HepG2 (cell line): ENCODE results near the gene METTL16. TPM values are rescaled to one million over a fixed set of nuclear protein-coding genes. Genes with fewer than 3 reads are reported as not detected.
A peak's percentile ranks its signal among the peaks of the same experiment; 100 is the strongest.

Source experiments
- AKAP8 ChIP-seq: sonication (generic); formaldehyde crosslinking; IDR thresholded peaks from 2 replicates; pipeline ENCODE4 v1.5.1; 2020; ENCODE audit warnings: mild to moderate bottlenecking, missing genetic modification reagents
- ATF6 ChIP-seq: sonication (generic); formaldehyde crosslinking; conservative IDR thresholded peaks from 2 replicates; pipeline ENCODE4 v1.4.0; 2020; ENCODE audit warnings: missing genetic modification reagents
- ATF7-NPFF ChIP-seq: sonication (generic); formaldehyde crosslinking; IDR thresholded peaks from 2 replicates; pipeline ENCODE4 v1.8.1; 2023; ENCODE audit warnings: mild to moderate bottlenecking, low read depth, missing genetic modification reagents, moderate library complexity
- BCL6 ChIP-seq: IDR thresholded peaks from 2 replicates; pipeline ENCODE4 v1.6.1; 2016; ENCODE audit warnings: missing genetic modification reagents, missing compliant biosample characterization
- ELF4 ChIP-seq: sonication (generic); formaldehyde crosslinking; IDR thresholded peaks from 2 replicates; pipeline ENCODE4 v1.5.0; 2020; ENCODE audit warnings: missing genetic modification reagents, mild to moderate bottlenecking, moderate library complexity, borderline replicate concordance
- FOXA3 ChIP-seq: IDR thresholded peaks from 2 replicates; pipeline ENCODE4 v1.6.1; 2016; ENCODE audit warnings: missing genetic modification reagents, missing compliant biosample characterization
- HDAC1 ChIP-seq: sonication (generic); formaldehyde crosslinking; IDR thresholded peaks from 2 replicates; pipeline ENCODE4 v1.5.1; 2020; ENCODE audit warnings: mild to moderate bottlenecking, missing genetic modification reagents
- KDM2A ChIP-seq: sonication (generic); formaldehyde crosslinking; IDR thresholded peaks from 2 replicates; pipeline ENCODE4 v1.4.0; 2020; ENCODE audit warnings: low read depth, missing genetic modification reagents, borderline replicate concordance
- KLF13 ChIP-seq: sonication (generic); formaldehyde crosslinking; IDR thresholded peaks from 2 replicates; pipeline ENCODE4 v1.4.0; 2020; ENCODE audit warnings: mild to moderate bottlenecking, missing genetic modification reagents
- NCOR1 ChIP-seq: fragments of 200-600 bp; sonication (generic); IDR thresholded peaks from 2 replicates; pipeline ENCODE4 v1.7.0; 2017; ENCODE audit warnings: antibody characterized with exemption, low read length, borderline replicate concordance
- NFE2 ChIP-seq: sonication (generic); formaldehyde crosslinking; IDR thresholded peaks from 2 replicates; pipeline ENCODE4 v1.4.0; 2020; ENCODE audit warnings: missing genetic modification reagents
- NRL ChIP-seq: sonication (generic); formaldehyde crosslinking; IDR thresholded peaks from 2 replicates; pipeline ENCODE4 v1.5.0; 2020; ENCODE audit warnings: missing genetic modification reagents, mild to moderate bottlenecking, moderate library complexity, borderline replicate concordance
- ONECUT2 ChIP-seq: sonication (generic); formaldehyde crosslinking; IDR thresholded peaks from 2 replicates; pipeline ENCODE4 v1.4.0; 2020; ENCODE audit warnings: missing genetic modification reagents
- RAD51 ChIP-seq: fragments of 450-650 bp; IDR thresholded peaks from 2 replicates; pipeline ENCODE4 v1.6.1; 2016; ENCODE audit warnings: borderline replicate concordance
- RARG ChIP-seq: sonication (generic); formaldehyde crosslinking; IDR thresholded peaks from 2 replicates; pipeline ENCODE4 v1.4.0; 2020; ENCODE audit warnings: low read depth, mild to moderate bottlenecking, missing genetic modification reagents
- SNAI1 ChIP-seq: sonication (generic); formaldehyde crosslinking; IDR thresholded peaks from 2 replicates; pipeline ENCODE4 v1.5.0; 2020; ENCODE audit warnings: mild to moderate bottlenecking, missing genetic modification reagents, borderline replicate concordance
- ZBTB1 ChIP-seq: sonication (generic); formaldehyde crosslinking; IDR thresholded peaks from 2 replicates; pipeline ENCODE4 v1.4.0; 2020; ENCODE audit warnings: missing genetic modification reagents, borderline replicate concordance
- ZFP41 ChIP-seq: sonication (generic); formaldehyde crosslinking; IDR thresholded peaks from 2 replicates; pipeline ENCODE4 v1.4.0; 2020; ENCODE audit warnings: mild to moderate bottlenecking, missing genetic modification reagents, borderline replicate concordance
- ZNF207 ChIP-seq: fragments of 450-650 bp; IDR thresholded peaks from 2 replicates; pipeline ENCODE4 v1.6.1; 2016; ENCODE audit warnings: antibody characterized with exemption, borderline replicate concordance
- ZNF256 ChIP-seq: sonication (generic); formaldehyde crosslinking; conservative IDR thresholded peaks from 2 replicates; pipeline ENCODE4 v1.4.0; 2020; ENCODE audit warnings: missing genetic modification reagents
- ZNF329 ChIP-seq: sonication (generic); formaldehyde crosslinking; IDR thresholded peaks from 2 replicates; pipeline ENCODE4 v1.9.0; 2021; ENCODE audit warnings: low read depth, mild to moderate bottlenecking, missing genetic modification reagents
- ZNF337 ChIP-seq: sonication (generic); formaldehyde crosslinking; IDR thresholded peaks from 2 replicates; pipeline ENCODE4 v1.5.1; 2020; ENCODE audit warnings: missing genetic modification reagents, low read depth, mild to moderate bottlenecking, borderline replicate concordance
- ZNF878 ChIP-seq: sonication (generic); formaldehyde crosslinking; IDR thresholded peaks from 2 replicates; pipeline ENCODE4 v1.8.1; 2023; ENCODE audit warnings: mild to moderate bottlenecking, missing genetic modification reagents, moderate library complexity
- ZNF883 ChIP-seq: sonication (generic); formaldehyde crosslinking; IDR thresholded peaks from 2 replicates; pipeline ENCODE4 v1.5.1; 2020; ENCODE audit warnings: mild to moderate bottlenecking, missing genetic modification reagents; ENCODE audit errors: not compliant biosample characterization
- ZSCAN20 ChIP-seq: sonication (generic); formaldehyde crosslinking; IDR thresholded peaks from 2 replicates; pipeline ENCODE4 v1.4.0; 2020; ENCODE audit warnings: missing genetic modification reagents, mild to moderate bottlenecking, borderline replicate concordance
- polyA plus RNA-seq, 8 experiments: library from polyadenylated mRNA; depleted of rRNA in 3 of 8; stranded (reverse) in 7 of 8; unstranded in 1 of 8; fragments of >200 nt; fragmentation: Illumina TruSeq in 4 of 8; extraction: Trizol in 4 of 8; gene quantifications; 2 replicates each; pipeline versions ENCODE4 v1.2.1 to v1.2.3, GENCODE V29; 2011 to 2016; ENCODE audit warnings: low read depth in 4 of 8, missing spikeins in 1 of 8, mixed read lengths in 1 of 8; ENCODE audit not compliant: insufficient read depth in 1 of 8
- total RNA-seq, 5 experiments: library from RNA; depleted of rRNA; stranded (reverse); fragments of >200 nt; fragmentation: Illumina TruSeq; extraction: Trizol; gene quantifications; 2 replicates each; pipeline ENCODE4 v1.2.3, GENCODE V29; 2016; ENCODE audit warnings: low read depth in 1 of 5
- TF ChIP-seq, protein P1 (sequence below): sonication (generic); formaldehyde crosslinking; IDR thresholded peaks from 2 replicates; pipeline ENCODE4 v1.4.0; 2020; ENCODE audit warnings: missing genetic modification reagents, borderline replicate concordance

METTL16 gene
- total and polyA plus RNA-seq, 2 of the 13 experiments (the other 11 are each of a cell fraction or from before 2014, with no cell fraction given), result 11.6 to 18.5 TPM

- TF ChIP-seq ZSCAN20 (CRISPR knock-in tag) (0 out of 2 replicates have a peak, but pooled peaks have one; percentile 66), NFE2 (CRISPR knock-in tag) (no peak), ZNF207 (no peak), RAD51 (no peak), ZNF337 (CRISPR knock-in tag) (0 out of 2 replicates have a peak, but pooled peaks have one; percentile 47), AKAP8 (peak; percentile 75; the same call in 1 of the 2 replicates), FOXA3 (CRISPR knock-in tag) (peak; percentile 68), ATF7-NPFF (CRISPR knock-in tag) (peak; percentile 54), NCOR1 (no peak), HDAC1 (CRISPR knock-in tag) (peak; percentile 86), ZBTB1 (no peak), ATF6 (CRISPR knock-in tag) (no peak), KLF13 (CRISPR knock-in tag) (0 out of 2 replicates have a peak, but pooled peaks have one; percentile 18), KDM2A (CRISPR knock-in tag) (no peak), SNAI1 (peak; percentile 56; the same call in 1 of the 2 replicates), ZNF329 (CRISPR knock-in tag) (no peak), ELF4 (CRISPR knock-in tag) (no peak), ZNF883 (peak; percentile 61), ZNF878 (CRISPR knock-in tag) (no peak), ZFP41 (CRISPR knock-in tag) (no peak), ZNF256 (no peak), ONECUT2 (CRISPR knock-in tag) (no peak), BCL6 (CRISPR knock-in tag) (no peak), NRL (CRISPR knock-in tag) (peak; percentile 16), RARG (no peak)
- TF ChIP-seq, protein P1, sequence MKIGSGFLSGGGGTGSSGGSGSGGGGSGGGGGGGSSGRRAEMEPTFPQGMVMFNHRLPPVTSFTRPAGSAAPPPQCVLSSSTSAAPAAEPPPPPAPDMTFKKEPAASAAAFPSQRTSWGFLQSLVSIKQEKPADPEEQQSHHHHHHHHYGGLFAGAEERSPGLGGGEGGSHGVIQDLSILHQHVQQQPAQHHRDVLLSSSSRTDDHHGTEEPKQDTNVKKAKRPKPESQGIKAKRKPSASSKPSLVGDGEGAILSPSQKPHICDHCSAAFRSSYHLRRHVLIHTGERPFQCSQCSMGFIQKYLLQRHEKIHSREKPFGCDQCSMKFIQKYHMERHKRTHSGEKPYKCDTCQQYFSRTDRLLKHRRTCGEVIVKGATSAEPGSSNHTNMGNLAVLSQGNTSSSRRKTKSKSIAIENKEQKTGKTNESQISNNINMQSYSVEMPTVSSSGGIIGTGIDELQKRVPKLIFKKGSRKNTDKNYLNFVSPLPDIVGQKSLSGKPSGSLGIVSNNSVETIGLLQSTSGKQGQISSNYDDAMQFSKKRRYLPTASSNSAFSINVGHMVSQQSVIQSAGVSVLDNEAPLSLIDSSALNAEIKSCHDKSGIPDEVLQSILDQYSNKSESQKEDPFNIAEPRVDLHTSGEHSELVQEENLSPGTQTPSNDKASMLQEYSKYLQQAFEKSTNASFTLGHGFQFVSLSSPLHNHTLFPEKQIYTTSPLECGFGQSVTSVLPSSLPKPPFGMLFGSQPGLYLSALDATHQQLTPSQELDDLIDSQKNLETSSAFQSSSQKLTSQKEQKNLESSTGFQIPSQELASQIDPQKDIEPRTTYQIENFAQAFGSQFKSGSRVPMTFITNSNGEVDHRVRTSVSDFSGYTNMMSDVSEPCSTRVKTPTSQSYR, result no peak
These were observed 111.9 kb downstream of the METTL16 start (continued) for GRCh38 chr17:2399572-2400473.
